Ammon's horn (tissue), 1 donor: Measurements from ENCODE around the gene TPST1.

ENCODE experiments used
- DNase-seq: peaks from one replicate; pipeline ENCODE4 v3.0.0-alpha.2; 2016; ENCODE audit warnings: low spot score

Gene TPST1

GRCh38 chr7:66238773-66239466 is 33.8 kb downstream of the TPST1 start:
- no peak for DNase-seq

GRCh38 chr7:66239467-66239856 is 34.3 kb downstream of the TPST1 start:
- DNase-seq: no peak

- DNase-seq: no peak
Measured at GRCh38 chr7:66245008-66245407, 39.9 kb downstream of the TPST1 start.

GRCh38 chr7:66246554-66247171 is 41.5 kb downstream of the TPST1 start:
- peak; percentile 11 for DNase-seq

- DNase-seq: no peak
Measured at GRCh38 chr7:66247380-66248078, 42.4 kb downstream of the TPST1 start.

GRCh38 chr7:66250711-66251110 is 45.6 kb downstream of the TPST1 start:
- DNase-seq: no peak

- DNase-seq: no peak
Measured at GRCh38 chr7:66255534-66256100, 50.5 kb downstream of the TPST1 start.

- DNase-seq: no peak
Measured at GRCh38 chr7:66256281-66256680, 51.1 kb downstream of the TPST1 start.

GRCh38 chr7:66257481-66257880 is 52.3 kb downstream of the TPST1 start:
- no peak for DNase-seq

GRCh38 chr7:66258409-66258808 is 53.3 kb downstream of the TPST1 start:
- DNase-seq: peak; percentile 15

- no peak for DNase-seq
Measured at GRCh38 chr7:66261941-66262340, 56.8 kb downstream of the TPST1 start.

GRCh38 chr7:66263936-66264335 is 58.8 kb downstream of the TPST1 start:
- no peak for DNase-seq

GRCh38 chr7:66265566-66265965 is 60.4 kb downstream of the TPST1 start:
- DNase-seq: no peak

- no peak for DNase-seq
Measured at GRCh38 chr7:66267249-66267648, 62.1 kb downstream of the TPST1 start.

- no peak for DNase-seq
Measured at GRCh38 chr7:66269978-66270377, 64.8 kb downstream of the TPST1 start.

- no peak for DNase-seq
Measured at GRCh38 chr7:66272321-66272720, 67.2 kb downstream of the TPST1 start.

- no peak for DNase-seq
Measured at GRCh38 chr7:66276363-66276762, 71.2 kb downstream of the TPST1 start.

- DNase-seq: no peak
Measured at GRCh38 chr7:66277492-66277891, 72.4 kb downstream of the TPST1 start.

GRCh38 chr7:66279912-66280311 is 74.8 kb downstream of the TPST1 start:
- DNase-seq: no peak

- peak; percentile 37 for DNase-seq
Measured at GRCh38 chr7:66281678-66282590, 76.8 kb downstream of the TPST1 start.

- DNase-seq: no peak
Measured at GRCh38 chr7:66282591-66282935, 77.4 kb downstream of the TPST1 start.
